HG03108 (cell line): Measurements from ENCODE around the gene ROBO1.

ENCODE experiments used
- ATAC-seq: cut with Tn5 transposase; IDR thresholded peaks from one replicate; pipeline ENCODE4 v1.9.1; 2021; ENCODE audit warnings: moderate library complexity; ENCODE audit not compliant: unreplicated experiment

Gene ROBO1

DNA sequence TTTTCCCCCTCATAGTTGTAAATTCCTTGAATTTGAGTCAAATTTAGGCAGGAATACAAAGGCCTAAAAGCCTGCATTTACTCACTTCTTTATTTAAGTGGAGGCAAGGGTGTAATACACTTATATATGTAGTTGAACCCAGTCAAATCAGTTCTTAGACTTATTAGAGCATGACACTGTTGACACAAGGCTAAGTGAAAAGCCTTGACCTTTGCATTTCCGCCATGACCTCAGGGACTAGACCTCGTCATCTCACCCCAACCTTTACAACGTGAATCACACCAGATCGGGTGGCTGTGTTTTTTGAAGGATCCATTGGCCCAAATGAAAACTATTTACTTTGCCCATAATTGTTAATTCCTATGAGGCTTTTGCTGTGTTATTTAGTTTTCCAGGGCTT lies 774.4 kb downstream of the ROBO1 start:
- no peak for ATAC-seq

- no peak for ATAC-seq
Observed at GRCh38 chr3:78992830-78993229, 775.0 kb downstream of the ROBO1 start.

DNA sequence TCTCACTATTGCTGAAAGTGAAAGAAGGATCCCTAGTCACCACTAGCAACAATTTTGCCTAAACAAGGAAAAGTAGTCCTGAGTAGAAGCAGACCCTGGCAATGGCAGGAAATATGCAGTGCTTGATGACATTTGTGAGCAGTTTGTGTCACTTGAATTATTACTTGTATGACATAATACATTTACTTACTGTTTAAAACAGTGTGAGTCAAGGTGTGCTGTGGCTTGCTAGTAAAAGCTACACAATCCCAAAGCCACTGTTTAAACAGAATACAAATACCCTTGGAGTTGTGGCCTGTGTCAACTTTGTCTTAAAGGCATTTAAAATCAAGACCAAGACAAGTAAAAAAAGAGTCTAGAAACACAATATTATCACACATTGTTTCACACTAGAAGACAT lies 775.4 kb downstream of the ROBO1 start:
- ATAC-seq: no peak

DNA sequence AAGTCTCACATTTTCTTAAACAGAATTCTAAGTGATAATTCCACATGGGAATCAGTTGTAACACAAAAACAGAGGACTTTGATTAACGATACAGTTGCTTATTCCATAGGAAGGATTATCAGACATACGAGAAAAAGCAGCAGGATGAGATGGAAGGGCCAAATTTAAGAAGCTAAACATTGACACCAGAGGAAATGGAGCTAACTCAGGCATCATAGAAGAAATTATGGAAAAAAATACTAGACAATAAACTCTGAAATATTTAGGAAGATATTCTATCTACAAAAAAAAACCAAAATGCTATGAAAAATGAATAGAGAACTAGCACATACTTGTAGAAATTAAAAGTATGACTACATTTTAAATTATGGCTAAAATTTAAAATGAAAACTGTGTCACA lies 776.1 kb downstream of the ROBO1 start:
- ATAC-seq: no peak

DNA sequence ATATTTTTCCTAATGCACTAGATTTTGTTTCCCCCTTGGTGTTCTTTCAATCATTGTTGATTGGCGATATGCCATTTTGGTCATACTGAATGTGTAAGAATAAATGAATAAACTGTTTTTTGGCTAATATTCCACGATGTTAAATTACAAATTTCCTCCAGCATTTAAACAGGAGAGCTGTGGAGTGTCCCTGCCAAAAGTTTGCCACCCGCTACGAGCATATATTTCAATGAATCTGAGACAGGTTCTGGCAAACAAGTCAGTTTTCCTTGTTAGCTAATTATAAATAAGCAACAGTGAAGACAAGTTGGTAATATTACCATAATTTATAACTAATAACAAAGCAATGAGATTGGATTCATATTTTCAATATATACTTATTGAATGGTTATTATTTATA lies 777.6 kb downstream of the ROBO1 start:
- ATAC-seq: no peak

DNA sequence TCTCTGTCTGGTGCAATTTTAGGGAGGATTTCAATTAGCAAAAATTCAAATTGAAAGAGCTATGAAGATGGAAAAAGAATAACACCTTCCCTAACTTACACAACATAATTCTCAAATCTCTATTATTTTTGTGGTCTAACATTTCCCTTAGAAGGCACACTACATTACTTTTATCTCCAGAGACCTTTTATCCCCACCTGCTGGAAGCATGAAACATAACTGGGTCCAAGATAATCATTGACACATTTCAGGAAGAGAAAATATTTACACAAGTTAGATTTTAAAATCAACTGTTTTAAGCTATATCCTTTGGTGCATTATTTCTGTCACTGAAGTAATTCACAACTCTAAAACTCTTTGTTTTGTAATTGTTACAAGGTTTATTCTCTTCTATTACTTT lies 779.5 kb downstream of the ROBO1 start:
- ATAC-seq: no peak

DNA sequence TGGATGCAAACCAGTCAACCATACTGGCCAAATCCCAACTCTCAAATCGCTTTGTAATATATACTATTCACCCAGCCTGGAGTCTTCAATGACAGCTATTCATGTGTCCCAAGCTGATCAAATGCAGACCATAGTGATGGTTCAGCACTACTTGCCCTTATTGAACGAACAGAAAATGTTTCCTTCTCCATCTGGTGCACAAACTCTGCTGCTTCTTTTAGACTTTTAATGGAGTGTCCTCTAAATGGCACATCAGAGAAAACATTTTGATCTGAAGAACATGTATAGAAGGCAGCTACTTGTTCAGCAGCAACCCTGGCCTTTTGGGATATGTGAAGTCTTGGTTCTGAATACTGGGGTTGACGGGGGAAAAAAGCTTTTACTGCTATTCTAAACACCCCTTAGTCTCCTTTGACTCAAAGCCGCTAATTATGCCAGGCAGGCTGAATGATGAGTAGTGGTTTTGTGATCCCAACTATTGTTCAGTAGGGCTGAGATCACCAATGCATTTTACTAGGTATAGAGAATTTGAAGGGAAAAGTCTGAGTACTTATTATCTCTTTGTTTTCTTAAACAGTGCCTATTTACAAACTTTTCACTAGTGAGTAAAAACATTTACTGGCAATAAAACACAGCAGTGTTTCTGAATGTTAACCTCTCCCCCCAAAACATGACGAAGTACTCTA lies 781.2 kb downstream of the ROBO1 start:
- ATAC-seq: no peak

- no peak for ATAC-seq
Observed at GRCh38 chr3:78985981-78986380, 781.8 kb downstream of the ROBO1 start.

DNA sequence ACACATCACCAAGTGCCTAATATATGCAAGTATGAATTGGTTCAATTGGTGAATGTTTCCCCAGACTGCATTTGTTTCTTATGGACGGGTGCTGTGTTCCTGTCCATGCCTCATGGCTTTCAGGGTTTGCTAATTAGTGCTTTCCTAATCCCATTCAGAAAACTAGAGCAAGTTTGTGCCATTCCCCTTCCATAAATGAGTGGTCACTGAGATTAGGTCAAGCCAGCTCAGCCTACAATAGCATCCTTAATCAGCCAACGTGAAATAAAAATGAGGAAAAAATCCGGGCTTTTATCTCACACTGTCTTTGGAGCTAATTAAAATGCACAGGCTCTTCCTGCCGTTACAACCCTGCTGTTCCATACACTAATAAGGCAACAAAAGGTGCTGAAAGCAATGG lies 788.8 kb downstream of the ROBO1 start:
- no peak for ATAC-seq

DNA sequence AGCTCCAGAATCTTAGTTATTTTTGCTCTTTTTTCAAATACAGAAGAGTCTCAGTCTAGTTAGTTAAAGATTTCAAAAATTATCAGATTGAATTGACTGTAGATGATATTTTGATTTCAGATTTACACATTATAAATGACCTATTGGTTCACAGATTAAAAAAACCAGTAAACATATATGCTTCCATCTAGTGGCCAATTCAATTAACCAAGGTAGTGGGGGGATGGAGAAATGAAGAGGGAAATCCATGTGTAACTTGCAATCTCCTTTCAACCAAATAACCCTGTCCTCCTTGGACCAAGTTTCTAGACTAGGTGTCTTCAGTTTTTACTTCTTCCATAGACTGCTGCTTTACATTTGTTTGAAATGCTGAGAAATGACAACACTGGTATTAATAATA lies 789.8 kb downstream of the ROBO1 start:
- ATAC-seq: no peak

GRCh38 chr3:78977073-78977472 lies 790.7 kb downstream of the ROBO1 start:
- ATAC-seq: no peak

DNA sequence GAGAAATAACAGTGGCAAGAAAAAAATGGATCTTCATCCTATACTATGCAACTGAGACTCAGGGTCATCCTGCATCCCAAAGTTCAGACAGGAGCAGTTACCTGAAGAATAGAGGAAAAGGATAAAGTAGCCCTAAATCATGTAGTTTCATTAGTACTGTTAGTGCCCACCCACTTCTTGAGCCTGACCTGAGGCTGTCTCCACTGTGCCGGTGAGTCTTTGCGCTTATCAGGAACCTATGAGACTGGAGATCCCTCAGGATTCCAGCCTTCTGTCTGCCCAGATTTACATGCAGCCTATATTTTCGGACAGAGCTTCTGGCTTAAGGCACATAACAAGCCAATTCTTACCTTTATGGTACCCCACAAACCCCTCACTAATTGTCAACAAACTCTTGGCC lies 791.6 kb downstream of the ROBO1 start:
- no peak for ATAC-seq

- no peak for ATAC-seq
Observed at GRCh38 chr3:78974181-78974790, 793.5 kb downstream of the ROBO1 start.

GRCh38 chr3:78972617-78973301 lies 795.0 kb downstream of the ROBO1 start:
- no peak for ATAC-seq

DNA sequence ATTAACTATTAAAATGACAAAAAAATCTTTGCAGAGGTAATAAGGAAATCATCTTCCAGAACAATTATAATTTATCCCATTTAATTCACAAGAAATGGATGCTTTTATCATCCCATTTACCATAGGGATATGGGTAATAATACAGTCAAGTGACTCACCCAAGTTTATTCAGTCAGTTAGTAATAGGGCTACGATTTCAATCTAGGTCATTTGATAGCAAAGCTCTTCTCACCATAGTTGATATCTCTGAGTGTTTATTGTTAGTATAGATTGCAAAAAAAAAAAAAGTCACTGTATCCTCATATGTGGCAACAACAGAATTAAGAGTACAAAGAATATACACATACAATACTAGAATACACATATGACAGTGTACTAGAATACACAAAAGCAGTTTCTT lies 797.1 kb downstream of the ROBO1 start:
- ATAC-seq: no peak

DNA sequence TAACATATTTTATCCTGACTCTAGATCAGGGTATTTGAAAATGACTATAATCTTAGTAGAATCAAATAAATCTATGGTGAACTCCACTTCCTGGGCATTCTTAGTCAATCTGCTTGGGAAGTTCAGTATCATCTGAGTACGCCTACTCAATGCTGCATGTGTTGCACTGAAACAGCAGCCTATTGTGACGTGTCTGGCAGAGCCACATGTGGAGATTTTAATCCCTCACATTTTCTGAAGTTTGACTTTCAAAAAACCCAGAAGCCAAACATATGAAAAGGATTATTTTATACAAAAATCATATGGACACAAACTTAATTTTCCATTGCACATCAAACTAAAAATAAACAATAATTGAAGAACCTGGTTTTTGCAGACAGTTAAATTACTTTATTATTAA lies 798.3 kb downstream of the ROBO1 start:
- ATAC-seq: no peak

- no peak for ATAC-seq
Observed at GRCh38 chr3:78967061-78967460, 800.7 kb downstream of the ROBO1 start.

- no peak for ATAC-seq
Observed at GRCh38 chr3:78963771-78964170, 804.0 kb downstream of the ROBO1 start.

- no peak for ATAC-seq
Observed at GRCh38 chr3:78957456-78957855, 810.3 kb downstream of the ROBO1 start.

DNA sequence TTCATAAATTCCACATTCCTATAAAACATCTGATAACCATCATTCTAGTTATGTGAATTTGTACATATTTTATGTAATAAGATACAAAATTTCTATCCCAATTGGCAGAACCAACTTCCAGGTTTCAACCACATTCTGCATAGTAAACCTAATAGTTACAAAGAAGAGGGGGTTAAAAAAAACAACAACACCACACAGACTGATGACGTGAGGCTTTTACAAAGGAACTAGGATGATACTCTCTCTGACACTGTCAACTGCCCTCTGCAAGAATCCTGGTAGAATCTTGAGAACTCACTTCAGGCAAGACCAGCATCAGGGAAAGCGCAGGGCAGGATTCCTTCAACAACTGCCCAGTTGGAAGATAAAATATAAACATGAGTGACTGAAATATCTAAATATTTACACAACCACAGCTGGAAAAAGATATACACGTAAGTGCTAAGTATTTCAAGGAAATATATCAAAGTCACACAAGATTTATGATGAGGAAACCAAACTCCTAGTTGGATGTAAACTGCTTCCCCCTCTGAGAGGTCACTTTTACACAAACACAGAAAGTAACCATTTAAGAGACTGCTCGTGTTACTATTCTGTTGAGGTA lies 816.4 kb downstream of the ROBO1 start:
- ATAC-seq: no peak

- ATAC-seq: no peak
Observed at GRCh38 chr3:78941587-78941986, 826.2 kb downstream of the ROBO1 start.

- ATAC-seq: no peak
Observed at GRCh38 chr3:78940626-78941025, 827.2 kb downstream of the ROBO1 start.
